ENCODE results near the gene ATP13A5.

ATP13A5 gene

GRCh38 chr3:193378706-193379105 is at the start of gene ATP13A5:
ATP13A5 (minus strand) TSS chr3:193378753; CDS start chr3:193378725, 28 bp downstream.
- no peak for DNase-seq

- DNase-seq: no peak
Observed at GRCh38 chr3:193418576-193419373, 40.2 kb upstream of the ATP13A5 start.

- DNase-seq: no peak
Observed at GRCh38 chr3:193416629-193417028, 38.1 kb upstream of the ATP13A5 start.

GRCh38 chr3:193407688-193408087 is 29.1 kb upstream of the ATP13A5 start:
- DNase-seq: no peak

GRCh38 chr3:193407112-193407511 is 28.6 kb upstream of the ATP13A5 start:
- DNase-seq: no peak

GRCh38 chr3:193403307-193403706 is 24.8 kb upstream of the ATP13A5 start:
- DNase-seq: no peak

GRCh38 chr3:193400304-193400703 is 21.8 kb upstream of the ATP13A5 start:
- no peak for DNase-seq

GRCh38 chr3:193396451-193397244 is 18.1 kb upstream of the ATP13A5 start:
- DNase-seq: no peak

GRCh38 chr3:193391902-193392301 is 13.3 kb upstream of the ATP13A5 start:
- peak; percentile 83 for DNase-seq

GRCh38 chr3:193389335-193389734 is 10.8 kb upstream of the ATP13A5 start:
- DNase-seq: no peak

GRCh38 chr3:193388361-193388760 is 9.8 kb upstream of the ATP13A5 start:
- peak; percentile 64 for DNase-seq

GRCh38 chr3:193387596-193387995 is 9.0 kb upstream of the ATP13A5 start:
- no peak for DNase-seq

- DNase-seq: no peak
Observed at GRCh38 chr3:193377591-193377990, 962 bp downstream of the ATP13A5 start.

- no peak for DNase-seq
Observed at GRCh38 chr3:193375614-193376013, 2.9 kb downstream of the ATP13A5 start.

GRCh38 chr3:193372783-193373182 is 5.8 kb downstream of the ATP13A5 start:
- DNase-seq: no peak

GRCh38 chr3:193367868-193368267 is 10.7 kb downstream of the ATP13A5 start:
- no peak for DNase-seq

GRCh38 chr3:193357291-193357690 is 21.3 kb downstream of the ATP13A5 start:
- no peak for DNase-seq

- no peak for DNase-seq
Observed at GRCh38 chr3:193354423-193354822, 24.1 kb downstream of the ATP13A5 start.

- no peak for DNase-seq
Observed at GRCh38 chr3:193350744-193351143, 27.8 kb downstream of the ATP13A5 start.

- DNase-seq: no peak
Observed at GRCh38 chr3:193348686-193349085, 29.9 kb downstream of the ATP13A5 start.

- peak; percentile 96 for DNase-seq
Observed at GRCh38 chr3:193347521-193348501, 30.7 kb downstream of the ATP13A5 start.

- no peak for DNase-seq
Observed at GRCh38 chr3:193346259-193346658, 32.3 kb downstream of the ATP13A5 start.

GRCh38 chr3:193345431-193345830 is 33.1 kb downstream of the ATP13A5 start:
- no peak for DNase-seq
